Colonic mucosa (tissue), 4 donors: ENCODE results near the gene PRRT2. TPM values are rescaled to one million over a fixed set of nuclear protein-coding genes. Genes with fewer than 3 reads are reported as not detected.
A peak's percentile ranks its signal among the peaks of the same experiment; 100 is the strongest.

Experiments
- DNase-seq: peaks from one replicate; pipeline ENCODE4 v3.0.0-alpha.2; 2020
- H3K27ac ChIP-seq: fragments of 200-600 bp; one replicate; pipeline ENCODE4 v1.8.0; 2021
- H3K27me3 ChIP-seq: fragments of 200-600 bp; one replicate; pipeline ENCODE4 v1.8.0; 2021
- H3K36me3 ChIP-seq: fragments of 200-600 bp; one replicate; pipeline ENCODE4 v1.8.0; 2021
- H3K4me1 ChIP-seq: fragments of 200-600 bp; one replicate; pipeline ENCODE4 v1.8.0; 2021; ENCODE audit warnings: mild to moderate bottlenecking
- H3K4me3 ChIP-seq: fragments of 200-600 bp; one replicate; pipeline ENCODE4 v1.8.0; 2021
- H3K9ac ChIP-seq, 2 donors: one replicate each; pipeline ENCODE4 v1.7.0; 2013; ENCODE audit warnings: control low read depth in 2 of 2, low read depth in 2 of 2, low read length in 2 of 2
- H3K9me3 ChIP-seq: fragments of 200-600 bp; one replicate; pipeline ENCODE4 v1.8.0; 2021
- CTCF ChIP-seq: fragments of 200-600 bp; IDR thresholded peaks from one replicate; pipeline ENCODE4 v1.8.0; 2022; ENCODE audit warnings: antibody characterized with exemption, mild to moderate bottlenecking
- intact Hi-C: fragments of 100-400 bp; cut with DNase I; formaldehyde crosslinking; loops from one replicate; pipeline ENCODE4 v1.14.1; 2022
- total RNA-seq, 2 donors: library from RNA; stranded (reverse); fragmentation: NEBNext Ultra II Directional in 1 of 2; extraction: Animal tissue kit (Norgen Biotek cat#: 25700) in 1 of 2; gene quantifications; one replicate each; pipeline ENCODE4 v1.2.1, GENCODE V29; 2021
- donor health status: healthy.
- donor health status: DM: no; HTN: no; CAD: no.
- donor health status: DM: no; HTN: no; CAD: no.

Gene PRRT2
- total RNA-seq, result 1 to 10 TPM; 1.4 to 1.7 TPM

GRCh38 chr16:29811896-29812665 lies at the start of gene PRRT2:
Gene PRRT2, plus strand, starts transcription at chr16:29812193. Its CDS starts 862 bp downstream, at chr16:29813055.
- Histone ChIP-seq H3K9ac (peak within 1 kb of the TSS; percentile 66 to 68), H3K36me3 (no peaks in the 10 kb centered on the region), H3K9me3 (no peaks in the 10 kb centered on the region), H3K4me1 (peaks cover 35% of the 10 kb centered on the region), H3K27me3 (no peaks in the 10 kb centered on the region), H3K4me3 (peak within 1 kb of the TSS; percentile 49), H3K27ac (peak within 1 kb of the TSS; percentile 88)
- intact Hi-C loops, result loop anchor here (5.0 kb wide), 1 partner anchor 40 kb away; no protein-coding TSS in a partner anchor
- DNase-seq, result peak; percentile 71
- TF ChIP-seq CTCF, result no peak

- Histone ChIP-seq H3K4me3 (no peak overlapping the region), H3K27me3 (no peaks in the 10 kb centered on the region), H3K4me1 (peaks cover 5% of the 10 kb centered on the region), H3K9me3 (no peaks in the 10 kb centered on the region), H3K27ac (no peak overlapping the region), H3K36me3 (no peaks in the 10 kb centered on the region), H3K9ac (no peak overlapping the region)
- TF ChIP-seq CTCF, result no peak
- intact Hi-C loops, result no loop called here
- DNase-seq, result no peak
These were observed 48.7 kb upstream of the PRRT2 start for GRCh38 chr16:29763326-29763725.

GRCh38 chr16:29765167-29766032 lies 46.6 kb upstream of the PRRT2 start:
- H3K36me3 ChIP-seq, result no peaks in the 10 kb centered on the region
- H3K4me3 ChIP-seq, result no peak overlapping the region
- peak overlapping the region in 1 of 2 donors; percentile 34 for H3K9ac ChIP-seq
- H3K4me1 ChIP-seq, result peaks cover 5% of the 10 kb centered on the region
- no peaks in the 10 kb centered on the region for H3K9me3 ChIP-seq
- no peak for TF ChIP-seq CTCF
- no peaks in the 10 kb centered on the region for H3K27me3 ChIP-seq
- peak overlapping the region; percentile 56 for H3K27ac ChIP-seq
- intact Hi-C loops, result no loop called here
- peak; percentile 80 for DNase-seq

GRCh38 chr16:29766571-29766970 lies 45.4 kb upstream of the PRRT2 start:
- Histone ChIP-seq H3K36me3 (no peaks in the 10 kb centered on the region), H3K27ac (no peak overlapping the region), H3K4me3 (no peak overlapping the region), H3K9ac (no peak overlapping the region), H3K4me1 (peaks cover 5% of the 10 kb centered on the region), H3K9me3 (no peaks in the 10 kb centered on the region), H3K27me3 (no peaks in the 10 kb centered on the region)
- TF ChIP-seq CTCF, result no peak
- no peak for DNase-seq
- intact Hi-C loops, result no loop called here

- Histone ChIP-seq H3K4me3 (no peak overlapping the region), H3K9ac (no peak overlapping the region), H3K27ac (no peak overlapping the region), H3K9me3 (no peaks in the 10 kb centered on the region), H3K36me3 (no peaks in the 10 kb centered on the region), H3K27me3 (no peaks in the 10 kb centered on the region), H3K4me1 (peaks cover 5% of the 10 kb centered on the region)
- DNase-seq, result no peak
- TF ChIP-seq CTCF, result no peak
- intact Hi-C loops, result no loop called here
These were observed 44.9 kb upstream of the PRRT2 start for GRCh38 chr16:29767062-29767461.
